HepG2 (cell line): ENCODE results near the gene ROM1. TPM values are rescaled to one million over a fixed set of nuclear protein-coding genes. Genes with fewer than 3 reads are reported as not detected.

Source experiments
- ATAC-seq: fragments of 200-7000 bp; cut with Tn5 transposase; 3 replicates; pipeline ENCODE4 v1.9.1; 2020; ENCODE audit warnings: mild to moderate bottlenecking, moderate library complexity
- BruUV-seq: library from RNA; stranded (reverse); fragments of 400-500 nt; replicated peaks from 2 replicates; lab custom pipeline; 2021; lab: Mats Ljungman, UMichigan
- CTCF ChIA-PET: fragments of 300-600 bp; formaldehyde crosslinking; extraction: SDS; loops from one replicate; lab custom pipeline; 2021; ENCODE audit warnings: low total read pairs, inconsistent platforms, low intra/inter-chr PET ratio; lab: Yijun Ruan, JAX
- POLR2A ChIA-PET: fragments of 350-600 bp; sonication (Branson Sonifier 250); formaldehyde crosslinking; loops from one replicate; lab custom pipeline; 2020; ENCODE audit warnings: antibody characterized with exemption, inconsistent platforms; lab: Yijun Ruan, JAX
- DNase-seq: peaks from one replicate; pipeline ENCODE4 v3.0.0-alpha.2; 2015; ENCODE audit warnings: low spot score
- FAIRE-seq: peaks from 3 replicates; lab custom pipeline; 2011; peaks lifted over from hg19 to GRCh38; lab: Jason Lieb, UNC
- H2AFZ ChIP-seq: one replicate; pipeline ENCODE4 v1.6.1; 2011; ENCODE audit warnings: low read length, inconsistent platforms
- H3K27ac ChIP-seq: fragments of 300-600 bp; 3 replicates; pipeline ENCODE4 v1.8.0; 2011; ENCODE audit warnings: mixed run types, mild to moderate bottlenecking, mixed read lengths, low read length, inconsistent platforms; ENCODE audit not compliant: insufficient read depth; ENCODE audit errors: extremely low read length
- H3K27me3 ChIP-seq, 2 experiments: fragments of 200-600 bp in 1 of 2; 2 replicates in 1 of 2; 3 replicates in 1 of 2; pipeline versions ENCODE4 v1.6.0 to v1.8.0; 2011; ENCODE audit warnings: low read length in 2 of 2, mild to moderate bottlenecking in 2 of 2, moderate library complexity in 2 of 2, inconsistent platforms in 1 of 2; ENCODE audit not compliant: insufficient read depth in 2 of 2, control insufficient read depth in 1 of 2
- H3K36me3 ChIP-seq, 2 experiments: fragments of 200-600 bp in 1 of 2; replicated peaks in 1 of 2; 2 replicates in 1 of 2; 3 replicates in 1 of 2; pipeline versions ENCODE4 v1.5.1 to v1.8.0; 2011; ENCODE audit warnings: low read length in 2 of 2, inconsistent platforms in 1 of 2; ENCODE audit not compliant: insufficient read depth in 2 of 2, control insufficient read depth in 1 of 2
- H3K4me1 ChIP-seq: 2 replicates; pipeline ENCODE4 v1.5.1; 2012; ENCODE audit warnings: low read length, inconsistent platforms; ENCODE audit not compliant: insufficient read depth
- H3K4me2 ChIP-seq: 2 replicates; pipeline ENCODE4 v1.6.0; 2011; ENCODE audit warnings: low read depth, low read length, inconsistent platforms
- H3K4me3 ChIP-seq, 3 experiments: fragments of 200-600 bp in 1 of 3; sonication (generic), shearing (Covaris generic) in 1 of 3; replicated peaks in 1 of 3; 2 replicates each; pipeline ENCODE4 v1.5.1; 2011 to 2016; ENCODE audit warnings: low read length in 3 of 3, inconsistent platforms in 2 of 3, low read depth in 2 of 3, mild to moderate bottlenecking in 2 of 3, control low read depth in 1 of 3, mixed read lengths in 1 of 3; ENCODE audit not compliant: insufficient read depth in 1 of 3
- H3K79me2 ChIP-seq: one replicate; pipeline ENCODE4 v1.6.1; 2011; ENCODE audit warnings: low read length, inconsistent platforms; ENCODE audit not compliant: insufficient read depth
- H3K9ac ChIP-seq: 2 replicates; pipeline ENCODE4 v1.6.0; 2011; ENCODE audit warnings: mild to moderate bottlenecking, low read depth, low read length, inconsistent platforms; ENCODE audit not compliant: insufficient read depth
- H3K9me3 ChIP-seq: 2 replicates; pipeline ENCODE4 v1.5.1; 2012; ENCODE audit warnings: mild to moderate bottlenecking, low read length
- H4K20me1 ChIP-seq: 2 replicates; pipeline ENCODE4 v1.6.0; 2011; ENCODE audit warnings: inconsistent platforms, mild to moderate bottlenecking, low read length, moderate library complexity; ENCODE audit not compliant: insufficient read depth
- CC2D1A ChIP-seq: sonication (generic); formaldehyde crosslinking; IDR thresholded peaks from 2 replicates; pipeline ENCODE4 v1.8.1; 2023; ENCODE audit warnings: mild to moderate bottlenecking, missing genetic modification reagents
- MED8 ChIP-seq: sonication (generic); formaldehyde crosslinking; IDR thresholded peaks from 2 replicates; pipeline ENCODE4 v1.8.1; 2023; ENCODE audit warnings: mild to moderate bottlenecking, missing genetic modification reagents; ENCODE audit not compliant: insufficient replicate concordance
- MEIS1 ChIP-seq: sonication (generic); formaldehyde crosslinking; IDR thresholded peaks from 2 replicates; pipeline ENCODE4 v1.9.0; 2021; ENCODE audit warnings: mild to moderate bottlenecking, missing genetic modification reagents, moderate library complexity, borderline replicate concordance
- NCOA2 ChIP-seq: sonication (generic); formaldehyde crosslinking; IDR thresholded peaks from 2 replicates; pipeline ENCODE4 v1.8.0; 2022; ENCODE audit warnings: inconsistent platforms
- NFE2L2 ChIP-seq: fragments of 150-350 bp; IDR thresholded peaks from 2 replicates; pipeline ENCODE4 v1.6.1; 2014; ENCODE audit warnings: low read length
- SIX1 ChIP-seq: sonication (generic); formaldehyde crosslinking; IDR thresholded peaks from 2 replicates; pipeline ENCODE4 v1.4.0; 2020; ENCODE audit warnings: missing genetic modification reagents, borderline replicate concordance
- SRY ChIP-seq: sonication (generic); formaldehyde crosslinking; IDR thresholded peaks from 2 replicates; pipeline ENCODE4 v1.8.0; 2022; ENCODE audit warnings: mild to moderate bottlenecking, missing genetic modification reagents
- ZBTB20 ChIP-seq: sonication (generic); formaldehyde crosslinking; IDR thresholded peaks from 2 replicates; pipeline ENCODE4 v1.8.1; 2023; ENCODE audit warnings: missing genetic modification reagents, low read depth, mild to moderate bottlenecking, borderline replicate concordance
- ZNF10 ChIP-seq: sonication (generic); formaldehyde crosslinking; IDR thresholded peaks from 2 replicates; pipeline ENCODE4 v1.4.0; 2020; ENCODE audit warnings: mild to moderate bottlenecking, low read depth, missing genetic modification reagents, borderline replicate concordance
- WGBS: methylation state at CpG from one replicate; pipeline ENCODE4 v1.1.6; 2017; ENCODE audit warnings: low lambda C conversion rate; 5-methylcytosine and 5-hydroxymethylcytosine counted together
- in situ Hi-C: cut with HindIII; loops from 2 replicates; pipeline ENCODE4 v1.10.0; 2017; ENCODE audit warnings: low pct_unique_long_range_greater_than_20kb; ENCODE audit not compliant: extremely low pct_ligation_motif_present
- intact Hi-C: fragments of 100-400 bp; cut with micrococcal nuclease; formaldehyde crosslinking; loops from one replicate; pipeline ENCODE4 v1.10.0; 2022; ENCODE audit not compliant: unreplicated experiment
- polyA plus RNA-seq, 8 experiments: library from polyadenylated mRNA; depleted of rRNA in 3 of 8; stranded (reverse) in 7 of 8; unstranded in 1 of 8; fragments of >200 nt; fragmentation: Illumina TruSeq in 4 of 8; extraction: Trizol in 4 of 8; gene quantifications; 2 replicates each; pipeline versions ENCODE4 v1.2.1 to v1.2.3, GENCODE V29; 2011 to 2016; ENCODE audit warnings: low read depth in 4 of 8, missing spikeins in 1 of 8, mixed read lengths in 1 of 8; ENCODE audit not compliant: insufficient read depth in 1 of 8
- total RNA-seq, 5 experiments: library from RNA; depleted of rRNA; stranded (reverse); fragments of >200 nt; fragmentation: Illumina TruSeq; extraction: Trizol; gene quantifications; 2 replicates each; pipeline ENCODE4 v1.2.3, GENCODE V29; 2016; ENCODE audit warnings: low read depth in 1 of 5
- TF ChIP-seq, protein P1 (sequence below): sonication (generic); formaldehyde crosslinking; IDR thresholded peaks from 2 replicates; pipeline ENCODE4 v1.5.1; 2020; ENCODE audit warnings: mild to moderate bottlenecking, moderate library complexity, missing genetic modification reagents
- TF ChIP-seq, protein P2 (sequence below): sonication (generic); formaldehyde crosslinking; IDR thresholded peaks from 2 replicates; pipeline ENCODE4 v1.4.0; 2020; ENCODE audit warnings: missing genetic modification reagents, low read depth, mild to moderate bottlenecking, borderline replicate concordance
- TF ChIP-seq, protein P3 (sequence below): IDR thresholded peaks from 2 replicates; pipeline ENCODE4 v1.6.1; 2016; ENCODE audit warnings: low read depth, control low read depth
- TF ChIP-seq, protein P4 (sequence below): sonication (generic); formaldehyde crosslinking; IDR thresholded peaks from 2 replicates; pipeline ENCODE4 v1.4.0; 2020; ENCODE audit warnings: mild to moderate bottlenecking, missing genetic modification reagents

ROM1 gene
- total and polyA plus RNA-seq, 2 of the 13 experiments (the other 11 are each of a cell fraction or from before 2014, with no cell fraction given) = 1.2 to 2.4 TPM

DNA sequence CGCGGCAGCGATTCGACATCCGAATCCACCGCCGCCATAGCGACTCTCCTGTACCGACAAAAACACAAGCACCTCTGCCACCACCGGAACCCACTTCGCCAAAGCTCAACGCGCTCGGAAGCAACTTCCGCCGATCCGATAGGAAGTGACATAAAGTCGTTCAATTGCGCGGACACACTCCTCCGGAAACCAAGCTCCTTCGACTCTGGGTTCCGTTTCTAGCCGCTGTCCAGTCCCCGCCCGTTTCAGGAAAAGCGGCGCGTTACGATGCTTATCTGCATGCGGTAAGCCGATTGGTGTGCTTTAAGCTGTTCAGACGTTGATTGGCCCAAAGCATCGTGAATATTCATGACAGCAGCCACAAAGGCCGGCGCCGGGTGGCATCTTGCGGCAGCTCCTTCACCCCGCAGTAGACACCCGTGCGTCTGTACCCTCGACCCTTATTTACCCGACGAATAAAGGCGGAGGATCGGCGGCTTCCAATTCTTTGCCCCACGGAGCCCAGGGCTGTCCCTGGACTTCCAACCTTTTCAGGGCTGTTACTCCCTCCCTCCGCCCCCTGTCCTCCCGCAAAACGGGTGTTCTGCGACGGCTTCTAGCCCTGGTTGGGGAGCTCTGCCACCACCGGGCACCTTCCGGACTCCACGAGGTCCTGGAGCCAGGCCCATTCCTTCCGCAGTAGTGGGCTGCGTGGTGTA, 21.5 kb upstream of the ROM1 start, which contains the start of gene TUT1:
Gene TUT1, minus strand, starts transcription at position 76 of the 698 bp plus-strand sequence. Its CDS starts 38 bp downstream, at position 38.
- peak; percentile 97 for FAIRE-seq
- intact Hi-C loops = loop anchor here (1.0 to 5.0 kb wide), 2 partner anchors 8 to 61 kb away; partner anchors contain the start of gene INTS5
- TF ChIP-seq, protein P1, sequence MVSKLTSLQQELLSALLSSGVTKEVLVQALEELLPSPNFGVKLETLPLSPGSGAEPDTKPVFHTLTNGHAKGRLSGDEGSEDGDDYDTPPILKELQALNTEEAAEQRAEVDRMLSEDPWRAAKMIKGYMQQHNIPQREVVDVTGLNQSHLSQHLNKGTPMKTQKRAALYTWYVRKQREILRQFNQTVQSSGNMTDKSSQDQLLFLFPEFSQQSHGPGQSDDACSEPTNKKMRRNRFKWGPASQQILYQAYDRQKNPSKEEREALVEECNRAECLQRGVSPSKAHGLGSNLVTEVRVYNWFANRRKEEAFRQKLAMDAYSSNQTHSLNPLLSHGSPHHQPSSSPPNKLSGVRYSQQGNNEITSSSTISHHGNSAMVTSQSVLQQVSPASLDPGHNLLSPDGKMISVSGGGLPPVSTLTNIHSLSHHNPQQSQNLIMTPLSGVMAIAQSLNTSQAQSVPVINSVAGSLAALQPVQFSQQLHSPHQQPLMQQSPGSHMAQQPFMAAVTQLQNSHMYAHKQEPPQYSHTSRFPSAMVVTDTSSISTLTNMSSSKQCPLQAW = peak; percentile 79; the same call in 1 of the 2 replicates
- TF ChIP-seq, protein P2, sequence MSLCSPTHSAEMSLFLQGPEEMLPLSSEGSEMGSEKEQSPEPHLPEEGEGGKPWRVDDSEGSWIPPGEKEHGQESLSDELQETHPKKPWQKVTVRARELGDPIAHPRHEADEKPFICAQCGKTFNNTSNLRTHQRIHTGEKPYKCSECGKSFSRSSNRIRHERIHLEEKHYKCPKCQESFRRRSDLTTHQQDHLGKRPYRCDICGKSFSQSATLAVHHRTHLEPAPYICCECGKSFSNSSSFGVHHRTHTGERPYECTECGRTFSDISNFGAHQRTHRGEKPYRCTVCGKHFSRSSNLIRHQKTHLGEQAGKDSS (CRISPR knock-in tag) = peak; percentile 73; the same call in 1 of the 2 replicates
- TF ChIP-seq MED8 (CRISPR knock-in tag) (no peak), MEIS1 (CRISPR knock-in tag) (peak; percentile 83; the same call in 1 of the 2 replicates), ZBTB20 (CRISPR knock-in tag) (peak; percentile 77), CC2D1A (CRISPR knock-in tag) (0 out of 2 replicates have a peak, but pooled peaks have one; percentile 26), SIX1 (peak; percentile 7; the same call in 1 of the 2 replicates), ZNF10 (no peak), NCOA2 (CRISPR knock-in tag) (peak; percentile 56; the same call in 1 of the 2 replicates), SRY (CRISPR knock-in tag) (peak; percentile 72; the same call in 1 of the 2 replicates), NFE2L2 (no peak; the same call in 1 of the 2 replicates)
- TF ChIP-seq, protein P3, sequence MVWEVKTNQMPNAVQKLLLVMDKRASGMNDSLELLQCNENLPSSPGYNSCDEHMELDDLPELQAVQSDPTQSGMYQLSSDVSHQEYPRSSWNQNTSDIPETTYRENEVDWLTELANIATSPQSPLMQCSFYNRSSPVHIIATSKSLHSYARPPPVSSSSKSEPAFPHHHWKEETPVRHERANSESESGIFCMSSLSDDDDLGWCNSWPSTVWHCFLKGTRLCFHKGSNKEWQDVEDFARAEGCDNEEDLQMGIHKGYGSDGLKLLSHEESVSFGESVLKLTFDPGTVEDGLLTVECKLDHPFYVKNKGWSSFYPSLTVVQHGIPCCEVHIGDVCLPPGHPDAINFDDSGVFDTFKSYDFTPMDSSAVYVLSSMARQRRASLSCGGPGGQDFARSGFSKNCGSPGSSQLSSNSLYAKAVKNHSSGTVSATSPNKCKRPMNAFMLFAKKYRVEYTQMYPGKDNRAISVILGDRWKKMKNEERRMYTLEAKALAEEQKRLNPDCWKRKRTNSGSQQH = peak; percentile 87; the same call in 1 of the 2 replicates
- TF ChIP-seq, protein P4, sequence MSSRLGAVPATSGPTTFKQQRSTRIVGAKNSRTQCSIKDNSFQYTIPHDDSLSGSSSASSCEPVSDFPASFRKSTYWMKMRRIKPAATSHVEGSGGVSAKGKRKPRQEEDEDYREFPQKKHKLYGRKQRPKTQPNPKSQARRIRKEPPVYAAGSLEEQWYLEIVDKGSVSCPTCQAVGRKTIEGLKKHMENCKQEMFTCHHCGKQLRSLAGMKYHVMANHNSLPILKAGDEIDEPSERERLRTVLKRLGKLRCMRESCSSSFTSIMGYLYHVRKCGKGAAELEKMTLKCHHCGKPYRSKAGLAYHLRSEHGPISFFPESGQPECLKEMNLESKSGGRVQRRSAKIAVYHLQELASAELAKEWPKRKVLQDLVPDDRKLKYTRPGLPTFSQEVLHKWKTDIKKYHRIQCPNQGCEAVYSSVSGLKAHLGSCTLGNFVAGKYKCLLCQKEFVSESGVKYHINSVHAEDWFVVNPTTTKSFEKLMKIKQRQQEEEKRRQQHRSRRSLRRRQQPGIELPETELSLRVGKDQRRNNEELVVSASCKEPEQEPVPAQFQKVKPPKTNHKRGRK (CRISPR knock-in tag) = no peak

More for the DNA sequence above, 21.5 kb upstream of the ROM1 start, which contains the start of gene TUT1:
- ChIA-PET POLR2A (interaction anchor here (0.7 to 4.4 kb wide), 64 partner anchors 8 to 799 kb away, joined by 3 to 160 read pairs (median 6); partner anchors contain the start of genes AHNAK, B3GAT3, C11orf98 and CSKMT), CTCF (interaction anchor here (3.1 kb wide), 1 partner anchor 20 kb away, joined by 14 read pairs; the partner anchor contains the start of genes EML3 and ROM1)
- Histone ChIP-seq H3K9ac (peak within 1 kb of the TSS; percentile 90), H4K20me1 (no peaks in the 10 kb centered on the region), H3K4me2 (peak within 1 kb of the TSS; percentile 86), H3K27ac (peak within 1 kb of the TSS; percentile 85), H3K9me3 (no peaks in the 10 kb centered on the region), H3K36me3 (peaks cover 19 to 22% of the 10 kb centered on the region in 2 experiments), H3K4me3 (peak within 1 kb of the TSS; percentile 81 to 89 (median 82)), H3K79me2 (peaks cover 18% of the 10 kb centered on the region), H3K4me1 (peaks cover 51% of the 10 kb centered on the region), H2AFZ (no peak within 1 kb of the TSS), H3K27me3 (no peaks in the 10 kb centered on the region; a peak in 1 of 5 replicates)
- no TSS peak for BruUV-seq
- peak; percentile 98 for DNase-seq
- ATAC-seq = peak; percentile 86
- WGBS = 2% methylated on average over 23 of the region's 58 CpGs
- in situ Hi-C loops = no loop called here
